PC-3 (cell line): ENCODE measurements around the gene PPIF.

Source experiments
- EZH2 ChIP-seq: fragments of 300-600 bp; sonication (generic); IDR thresholded peaks from one replicate; pipeline ENCODE4 v1.6.1; 2017; ENCODE audit warnings: antibody characterized with exemption, mild to moderate bottlenecking, low read length; ENCODE audit not compliant: unreplicated experiment
- EZH2phosphoT487 ChIP-seq: fragments of 300-600 bp; sonication (generic); IDR thresholded peaks from 2 replicates; pipeline ENCODE4 v1.6.1; 2018; ENCODE audit warnings: mild to moderate bottlenecking, antibody characterized with exemption, low read length, borderline replicate concordance
- TF ChIP-seq, protein P1 (sequence below): fragments of 300-600 bp; sonication (generic); conservative IDR thresholded peaks from 2 replicates; pipeline ENCODE4 v1.5.1; 2017; ENCODE audit warnings: antibody characterized with exemption, low read depth, mild to moderate bottlenecking, low read length

- TF ChIP-seq, protein P1, sequence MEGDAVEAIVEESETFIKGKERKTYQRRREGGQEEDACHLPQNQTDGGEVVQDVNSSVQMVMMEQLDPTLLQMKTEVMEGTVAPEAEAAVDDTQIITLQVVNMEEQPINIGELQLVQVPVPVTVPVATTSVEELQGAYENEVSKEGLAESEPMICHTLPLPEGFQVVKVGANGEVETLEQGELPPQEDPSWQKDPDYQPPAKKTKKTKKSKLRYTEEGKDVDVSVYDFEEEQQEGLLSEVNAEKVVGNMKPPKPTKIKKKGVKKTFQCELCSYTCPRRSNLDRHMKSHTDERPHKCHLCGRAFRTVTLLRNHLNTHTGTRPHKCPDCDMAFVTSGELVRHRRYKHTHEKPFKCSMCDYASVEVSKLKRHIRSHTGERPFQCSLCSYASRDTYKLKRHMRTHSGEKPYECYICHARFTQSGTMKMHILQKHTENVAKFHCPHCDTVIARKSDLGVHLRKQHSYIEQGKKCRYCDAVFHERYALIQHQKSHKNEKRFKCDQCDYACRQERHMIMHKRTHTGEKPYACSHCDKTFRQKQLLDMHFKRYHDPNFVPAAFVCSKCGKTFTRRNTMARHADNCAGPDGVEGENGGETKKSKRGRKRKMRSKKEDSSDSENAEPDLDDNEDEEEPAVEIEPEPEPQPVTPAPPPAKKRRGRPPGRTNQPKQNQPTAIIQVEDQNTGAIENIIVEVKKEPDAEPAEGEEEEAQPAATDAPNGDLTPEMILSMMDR = no peak
- no peak for TF ChIP-seq EZH2phosphoT487
- no peak for TF ChIP-seq EZH2
Measured at GRCh38 chr10:79328147-79328701, 19.0 kb upstream of the PPIF start.
